Heart right ventricle (tissue), 16 donors: ENCODE results near the gene ATG14. TPM values are rescaled to one million over a fixed set of nuclear protein-coding genes. Genes with fewer than 3 reads are reported as not detected.
A peak's percentile ranks its signal among the peaks of the same experiment; 100 is the strongest.

Source experiments
- ATAC-seq, 8 donors: fragments of 200-7000 bp; cut with Tn5 transposase; one replicate each; pipeline ENCODE4 v1.9.1; 2020; ENCODE audit warnings: mild to moderate bottlenecking in 8 of 8, moderate library complexity in 8 of 8, moderate number of reproducible peaks in 1 of 8
- DNase-seq, 2 donors: peaks; one replicate each; pipeline ENCODE4 v3.0.0-alpha.2; 2020
- H3K27ac ChIP-seq, 10 donors: fragments of 200-600 bp; sonication (generic) in 2 of 10; one replicate each; pipeline versions ENCODE4 v1.5.0 to v1.8.0; 2020 to 2022; ENCODE audit warnings: mild to moderate bottlenecking in 3 of 10
- H3K27me3 ChIP-seq, 7 donors: fragments of 200-600 bp; one replicate each; pipeline ENCODE4 v1.8.0; 2021 to 2022; ENCODE audit warnings: mild to moderate bottlenecking in 2 of 7
- H3K36me3 ChIP-seq, 9 donors: fragments of 200-600 bp; sonication (generic) in 1 of 9; one replicate each; pipeline versions ENCODE4 v1.5.0 to v1.8.0; 2020 to 2022; ENCODE audit warnings: mild to moderate bottlenecking in 2 of 9
- H3K4me1 ChIP-seq, 9 donors: fragments of 200-600 bp; sonication (generic) in 1 of 9; one replicate each; pipeline versions ENCODE4 v1.5.0 to v1.8.0; 2020 to 2022; ENCODE audit warnings: mild to moderate bottlenecking in 4 of 9
- H3K4me3 ChIP-seq, 10 donors: fragments of 200-600 bp; sonication (generic) in 2 of 10; one replicate each; pipeline versions ENCODE4 v1.5.0 to v1.8.0; 2020 to 2022; ENCODE audit warnings: mild to moderate bottlenecking in 7 of 10, moderate library complexity in 2 of 10
- H3K9me3 ChIP-seq, 11 donors: fragments of 200-600 bp in 10 of 11; sonication (generic) in 2 of 11; one replicate each; pipeline versions ENCODE4 v1.5.0 to v1.8.0; 2013 to 2022; ENCODE audit warnings: mild to moderate bottlenecking in 2 of 11, control low read depth in 1 of 11, moderate library complexity in 1 of 11
- WGBS, 2 donors: extraction: QIAGEN DNeasy Blood & Tissue Kit; methylation state at CpG; one replicate each; pipeline ENCODE4 v1.1.7; 2013; ENCODE audit warnings: inconsistent platforms in 1 of 2; 5-methylcytosine and 5-hydroxymethylcytosine counted together
- intact Hi-C, 10 donors: fragments of 100-400 bp; cut with DNase I; formaldehyde crosslinking; loops; one replicate each; pipeline versions ENCODE4 v1.11.1 to v1.14.2; 2022
- polyA plus RNA-seq, 2 donors: library from polyadenylated mRNA; stranded (reverse); fragments of 200-250 nt; gene quantifications; one replicate each; pipeline ENCODE4 v1.2.3, GENCODE V29; 2013
- total RNA-seq, 10 donors: library from RNA; stranded (reverse); fragmentation: NEBNext Ultra II Directional in 3 of 10; extraction: Animal tissue kit (Norgen Biotek cat#: 25700) in 3 of 10; gene quantifications; one replicate each; pipeline versions ENCODE4 v1.2.1 to v1.2.4, GENCODE V29; 2021 to 2023
- TF ChIP-seq, protein P1 (sequence below), 9 donors: fragments of 200-600 bp; sonication (generic) in 2 of 9; IDR thresholded peaks; one replicate each; pipeline versions ENCODE4 v1.5.0 to v1.8.0; 2021 to 2022; ENCODE audit warnings: antibody characterized with exemption in 9 of 9, mild to moderate bottlenecking in 5 of 9, moderate library complexity in 1 of 9
- donor health status: Arrhythmogenic right ventricular cardiomyopathy.
- donor health status: ischemic (EF 13 %, LVEDD 7.1; RV severe dilation, severe dysfunction).
- donor health status: healthy with polysubstance abuse.
- donor health status: DM: no; HTN: yes; CAD: no.
- donor health status: DM: no; HTN: no; CAD: no.
- donor health status: ischemic (EF 25% LVEDD 6.9; RV normal size, moderate dysfunction).
- donor health status: ischemic (EF 25% LVEDD 5.7; RV mildly dilated, moderate dysfunction).
- donor health status: healthy.
- donor health status: DM: yes; HTN: yes; CAD: no.
- donor health status: Ischemic cardiomyopathy.
- donor health status: ischemic (EF 35%, LVEDD 5.7; RV mildly dilated, moderate dysfunction).
- donor health status: nonischemic (EF 11% LVEDD 7.7; RV severe dilation, severe dysfunction).
- donor health status: DM: yes; HTN: yes; CAD: no.
- donor health status: PGD.
- donor health status: ischemic (EF 29% LVEDD 5.4; RV normal size, mild dysfunction).
- donor health status: nonischemic (EF 23%, LVEDD 6.1; RV moderate dilation, normal function).

ATG14 gene
- total and polyA plus RNA-seq, 12 donors: 3.5 to 21.9 (median 15.3) TPM

DNA sequence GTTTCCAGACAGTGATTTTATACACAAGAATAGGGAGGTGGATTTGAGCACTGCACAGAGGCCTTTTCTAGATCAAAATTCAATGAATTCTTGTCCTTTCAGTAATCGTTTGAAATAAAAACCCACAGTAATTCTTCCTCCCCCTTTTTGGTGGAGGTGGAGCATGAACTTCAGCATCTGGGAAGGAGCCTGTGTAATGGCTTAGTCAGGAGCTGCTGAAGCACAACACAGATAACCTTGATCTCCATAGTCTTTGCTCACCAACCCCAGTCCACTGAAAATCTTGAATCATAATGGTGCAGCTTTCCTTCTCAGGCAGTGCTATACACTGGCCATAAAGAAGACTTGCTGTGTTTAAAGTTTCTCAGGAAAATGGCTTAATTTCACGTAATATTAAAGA, 35.2 kb upstream of the ATG14 start:
- TF ChIP-seq, protein P1, sequence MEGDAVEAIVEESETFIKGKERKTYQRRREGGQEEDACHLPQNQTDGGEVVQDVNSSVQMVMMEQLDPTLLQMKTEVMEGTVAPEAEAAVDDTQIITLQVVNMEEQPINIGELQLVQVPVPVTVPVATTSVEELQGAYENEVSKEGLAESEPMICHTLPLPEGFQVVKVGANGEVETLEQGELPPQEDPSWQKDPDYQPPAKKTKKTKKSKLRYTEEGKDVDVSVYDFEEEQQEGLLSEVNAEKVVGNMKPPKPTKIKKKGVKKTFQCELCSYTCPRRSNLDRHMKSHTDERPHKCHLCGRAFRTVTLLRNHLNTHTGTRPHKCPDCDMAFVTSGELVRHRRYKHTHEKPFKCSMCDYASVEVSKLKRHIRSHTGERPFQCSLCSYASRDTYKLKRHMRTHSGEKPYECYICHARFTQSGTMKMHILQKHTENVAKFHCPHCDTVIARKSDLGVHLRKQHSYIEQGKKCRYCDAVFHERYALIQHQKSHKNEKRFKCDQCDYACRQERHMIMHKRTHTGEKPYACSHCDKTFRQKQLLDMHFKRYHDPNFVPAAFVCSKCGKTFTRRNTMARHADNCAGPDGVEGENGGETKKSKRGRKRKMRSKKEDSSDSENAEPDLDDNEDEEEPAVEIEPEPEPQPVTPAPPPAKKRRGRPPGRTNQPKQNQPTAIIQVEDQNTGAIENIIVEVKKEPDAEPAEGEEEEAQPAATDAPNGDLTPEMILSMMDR (IDR thresholded peaks at IDR 0.05): no peak
- Histone ChIP-seq H3K4me1 (peaks cover 0 to 41% (median 15%) of the 10 kb centered on the region in 9 donors), H3K36me3 (no peaks in the 10 kb centered on the region), H3K27ac (peak overlapping the region in 1 of 10 donors; percentile 26), H3K27me3 (no peaks in the 10 kb centered on the region), H3K9me3 (no peaks in the 10 kb centered on the region), H3K4me3 (no peak overlapping the region)
- 53 to 65% methylated on average over 2 of the region's 2 CpGs for WGBS, 2 donors
- intact Hi-C loops: loop anchor here in 8 of 10 donors (5.0 to 10.0 kb wide), 8 partner anchors 128 to 1028 kb away; partner anchors contain the start of gene KTN1 (in 1 of the 8)
- ATAC-seq (peak in 3 of 8 donors; percentile 51 to 52 (median 52)), DNase-seq (no peak)

GRCh38 chr14:55446127-55446736, 34.6 kb upstream of the ATG14 start:
- DNase-seq (peak in 1 of 2 donors; percentile 77), ATAC-seq (peak; percentile 45 to 78 (median 64))
- 15 to 19% methylated on average over 5 of the region's 5 CpGs for WGBS, 2 donors
- TF ChIP-seq, protein P1 (IDR thresholded peaks at IDR 0.05): peak; percentile 48 to 72 (median 67)
- no peak overlapping the region for H3K4me3 ChIP-seq
- intact Hi-C loops: loop anchor here in 8 of 10 donors (5.0 to 10.0 kb wide), 8 partner anchors 129 to 1029 kb away; partner anchors contain the start of gene KTN1 (in 1 of the 8)
- no peaks in the 10 kb centered on the region for H3K27me3 ChIP-seq
- H3K9me3 ChIP-seq: no peaks in the 10 kb centered on the region
- H3K36me3 ChIP-seq: no peaks in the 10 kb centered on the region
- H3K4me1 ChIP-seq: peaks cover 0 to 35% (median 10%) of the 10 kb centered on the region in 9 donors
- H3K27ac ChIP-seq: peak overlapping the region in 1 of 10 donors; percentile 26

DNA sequence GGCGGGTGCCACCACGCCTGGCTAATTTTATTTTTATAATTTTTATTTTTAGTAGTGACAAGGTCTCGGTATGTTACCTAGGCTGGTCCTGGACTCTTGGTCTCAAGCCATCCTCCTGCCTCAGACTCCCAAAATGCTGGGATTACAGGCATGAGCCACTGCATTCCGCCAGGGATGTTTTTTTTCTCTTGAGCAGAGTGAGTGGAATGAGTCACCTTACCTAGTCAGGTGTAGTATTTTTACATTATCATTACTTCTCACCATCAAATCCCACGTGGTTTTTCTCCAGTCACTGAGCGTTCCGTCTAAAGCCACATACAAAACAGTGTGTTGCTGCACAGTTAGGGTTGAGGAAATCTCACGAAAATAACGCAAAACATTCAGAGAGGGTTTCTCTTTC, 29.7 kb upstream of the ATG14 start:
- Histone ChIP-seq H3K4me1 (peaks cover 0 to 9% (median under 1%) of the 10 kb centered on the region in 9 donors), H3K9me3 (no peaks in the 10 kb centered on the region), H3K27ac (no peak overlapping the region), H3K4me3 (no peak overlapping the region), H3K27me3 (peaks cover 0 to 19% (median 5%) of the 10 kb centered on the region in 7 donors), H3K36me3 (no peaks in the 10 kb centered on the region)
- intact Hi-C loops: loop anchor here in 6 of 10 donors (10.0 kb wide), 5 partner anchors 134 to 1034 kb away; partner anchors contain the start of gene KTN1 (in 1 of the 6)
- ATAC-seq (no peak), DNase-seq (no peak)
- TF ChIP-seq, protein P1 (IDR thresholded peaks at IDR 0.05): no peak
- 80 to 84% methylated on average over 9 of the region's 9 CpGs for WGBS, 2 donors

- WGBS, 2 donors: 21 to 24% methylated on average over 29 of the region's 29 CpGs
- Histone ChIP-seq H3K27me3 (peaks cover 0 to 26% (median 5%) of the 10 kb centered on the region in 7 donors), H3K27ac (no peak within 1 kb of the TSS), H3K4me3 (no peak within 1 kb of the TSS), H3K9me3 (no peaks in the 10 kb centered on the region), H3K36me3 (no peaks in the 10 kb centered on the region), H3K4me1 (peaks cover 0 to 6% (median 0%) of the 10 kb centered on the region in 9 donors)
- no peak for DNase-seq
- TF ChIP-seq, protein P1 (IDR thresholded peaks at IDR 0.05): peak in 7 of 9 donors; percentile 15 to 50 (median 27)
- peak in 5 of 8 donors; percentile 12 to 65 (median 42) for ATAC-seq
- intact Hi-C loops: loop anchor here in 6 of 10 donors (10.0 kb wide), 5 partner anchors 134 to 1034 kb away; partner anchors contain the start of gene KTN1 (in 1 of the 6)
These were observed 28.8 kb upstream of the ATG14 start, which contains the start of gene TBPL2 for GRCh38 chr14:55440385-55440784. Gene TBPL2, minus strand, starts transcription at chr14:55440616. Its CDS starts 167 bp downstream, at chr14:55440449.
